Activated CD8-positive, alpha-beta T cell treated with anti-CD3 and anti-CD28 coated beads for 36 hours (primary cell): ENCODE results near the gene LRFN2. TPM values are rescaled to one million over a fixed set of nuclear protein-coding genes. Genes with fewer than 3 reads are reported as not detected.

Source experiments
- ATAC-seq: fragments of 200-7000 bp; cut with Tn5 transposase; one replicate; pipeline ENCODE4 v1.10.0; 2021; ENCODE audit warnings: mild to moderate bottlenecking, moderate library complexity
- CTCF ChIA-PET: fragments of 350-600 bp; sonication (Branson Sonifier 250); formaldehyde crosslinking; loops from one replicate; lab custom pipeline; 2021; ENCODE audit warnings: antibody characterized with exemption; lab: Charles Lee
- POLR2A ChIA-PET: fragments of 350-600 bp; sonication (Branson Sonifier 250); formaldehyde crosslinking; loops from one replicate; lab custom pipeline; 2021; ENCODE audit warnings: antibody characterized with exemption; lab: Charles Lee
- DNase-seq: peaks from one replicate; pipeline ENCODE4 v3.0.0-alpha.2; 2020
- H3K27ac Mint-ChIP-seq: one replicate; pipeline ENCODE4 v1.8.0; 2021; ENCODE audit warnings: mild to moderate bottlenecking, mixed read lengths
- H3K27me3 Mint-ChIP-seq: one replicate; pipeline ENCODE4 v1.8.0; 2021; ENCODE audit warnings: mixed read lengths
- H3K36me3 Mint-ChIP-seq: one replicate; pipeline ENCODE4 v1.8.0; 2021; ENCODE audit warnings: low read depth, mixed read lengths
- H3K4me1 Mint-ChIP-seq: one replicate; pipeline ENCODE4 v1.8.0; 2021; ENCODE audit warnings: low read depth, mixed read lengths
- H3K4me3 Mint-ChIP-seq: one replicate; pipeline ENCODE4 v1.8.0; 2021; ENCODE audit warnings: mild to moderate bottlenecking, moderate library complexity, mixed read lengths
- H3K9me3 Mint-ChIP-seq: one replicate; pipeline ENCODE4 v1.8.0; 2021; ENCODE audit warnings: mixed read lengths
- CTCF ChIP-seq: fragments of 200-600 bp; IDR thresholded peaks from one replicate; pipeline ENCODE4 v1.8.0; 2022; ENCODE audit warnings: antibody characterized with exemption, mild to moderate bottlenecking
- intact Hi-C: fragments of 100-400 bp; cut with micrococcal nuclease; formaldehyde crosslinking; loops from one replicate; pipeline ENCODE4 v1.10.0; 2022
- total RNA-seq, 2 experiments: library from RNA; stranded (reverse); gene quantifications; one replicate each; pipeline ENCODE4 v1.2.3, GENCODE V29; 2021

Gene LRFN2
- total RNA-seq, 2 experiments from 2014 or later: not detected

- no peaks in the 10 kb centered on the region for H3K36me3 Mint-ChIP-seq
- H3K4me3 Mint-ChIP-seq: no peak overlapping the region
- POLR2A ChIA-PET: no interaction called here
- H3K4me1 Mint-ChIP-seq: no peaks in the 10 kb centered on the region
- ATAC-seq (no peak), DNase-seq (no peak)
- peaks cover 2% of the 10 kb centered on the region for H3K27me3 Mint-ChIP-seq
- intact Hi-C loops: no loop called here
- no peaks in the 10 kb centered on the region for H3K9me3 Mint-ChIP-seq
- CTCF ChIA-PET: no interaction called here
- no peak overlapping the region for H3K27ac Mint-ChIP-seq
- TF ChIP-seq CTCF: no peak
These were observed 236.4 kb downstream of the LRFN2 start for GRCh38 chr6:40350747-40351217.

- ATAC-seq (no peak), DNase-seq (no peak)
- ChIA-PET CTCF (no interaction called here), POLR2A (no interaction called here)
- no peaks in the 10 kb centered on the region for H3K36me3 Mint-ChIP-seq
- intact Hi-C loops: no loop called here
- H3K9me3 Mint-ChIP-seq: no peaks in the 10 kb centered on the region
- H3K27me3 Mint-ChIP-seq: peaks cover 2% of the 10 kb centered on the region
- H3K27ac Mint-ChIP-seq: no peak overlapping the region
- no peaks in the 10 kb centered on the region for H3K4me1 Mint-ChIP-seq
- TF ChIP-seq CTCF: no peak
- H3K4me3 Mint-ChIP-seq: no peak overlapping the region
These were observed 237.0 kb downstream of the LRFN2 start for GRCh38 chr6:40349901-40350746.

GRCh38 chr6:40349123-40349900 is 237.9 kb downstream of the LRFN2 start:
- H3K36me3 Mint-ChIP-seq: no peaks in the 10 kb centered on the region
- no peak for DNase-seq
- peaks cover 2% of the 10 kb centered on the region for H3K27me3 Mint-ChIP-seq
- TF ChIP-seq CTCF: no peak
- H3K4me1 Mint-ChIP-seq: no peaks in the 10 kb centered on the region
- no peaks in the 10 kb centered on the region for H3K9me3 Mint-ChIP-seq
- H3K27ac Mint-ChIP-seq: no peak overlapping the region
- ChIA-PET POLR2A (no interaction called here), CTCF (no interaction called here)
- H3K4me3 Mint-ChIP-seq: no peak overlapping the region
- intact Hi-C loops: no loop called here
- no peak for ATAC-seq

- no peak for ATAC-seq
- Mint-ChIP-seq H3K36me3 (no peaks in the 10 kb centered on the region), H3K9me3 (no peaks in the 10 kb centered on the region), H3K4me3 (no peak overlapping the region), H3K27me3 (peaks cover 2% of the 10 kb centered on the region), H3K27ac (no peak overlapping the region), H3K4me1 (no peaks in the 10 kb centered on the region)
- no peak for DNase-seq
- POLR2A ChIA-PET: interaction anchor here (0.9 kb wide), 1 partner anchor 20 kb away, joined by 4 read pairs; no protein-coding TSS in a partner anchor
- no peak for TF ChIP-seq CTCF
- intact Hi-C loops: no loop called here
- CTCF ChIA-PET: no interaction called here
These were observed 238.6 kb downstream of the LRFN2 start for GRCh38 chr6:40348591-40348990.

- peaks cover 2% of the 10 kb centered on the region for H3K27me3 Mint-ChIP-seq
- intact Hi-C loops: no loop called here
- ChIA-PET CTCF (no interaction called here), POLR2A (no interaction called here)
- DNase-seq (no peak), ATAC-seq (no peak)
- no peak for TF ChIP-seq CTCF
- no peaks in the 10 kb centered on the region for H3K36me3 Mint-ChIP-seq
- H3K4me3 Mint-ChIP-seq: no peak overlapping the region
- H3K9me3 Mint-ChIP-seq: no peaks in the 10 kb centered on the region
- no peaks in the 10 kb centered on the region for H3K4me1 Mint-ChIP-seq
- H3K27ac Mint-ChIP-seq: no peak overlapping the region
These were observed 239.6 kb downstream of the LRFN2 start for GRCh38 chr6:40347571-40348011.
